Naive thymus-derived CD4-positive, alpha-beta T cell (primary cell): Measurements from ENCODE around the gene STUM. TPM values are rescaled to one million over a fixed set of nuclear protein-coding genes. Genes with fewer than 3 reads are reported as not detected.
A peak's percentile ranks its signal among the peaks of the same experiment; 100 is the strongest.
"Not testable (repeated sequence)": the region's sequence is repeated elsewhere in the genome, so short reads cannot be mapped to it uniquely, and the experiment has no call there.

Experiments
- ATAC-seq: fragments of 150-1000 bp; cut with Tn5 transposase; 2 replicates; pipeline ENCODE4 v1.10.0; 2021; ENCODE audit warnings: mild to moderate bottlenecking, moderate library complexity
- CTCF ChIA-PET: fragments of 350-600 bp; sonication (Branson Sonifier 250); formaldehyde crosslinking; loops from one replicate; lab custom pipeline; 2021; ENCODE audit warnings: antibody characterized with exemption; lab: Charles Lee
- POLR2A ChIA-PET: fragments of 350-600 bp; sonication (Branson Sonifier 250); formaldehyde crosslinking; loops from one replicate; lab custom pipeline; 2021; ENCODE audit warnings: antibody characterized with exemption, inconsistent platforms; lab: Charles Lee
- DNase-seq, 9 donors: peaks; one replicate each; pipeline versions ENCODE4 v3.0.0 to v3.0.0-alpha.2; 2020 to 2022; ENCODE audit warnings: mixed read lengths in 1 of 9
- H3K27ac ChIP-seq: one replicate; pipeline ENCODE4 v1.7.0; 2013; ENCODE audit warnings: mild to moderate bottlenecking, low read depth, low read length, moderate library complexity
- H3K27me3 ChIP-seq, 2 donors: one replicate each; pipeline ENCODE4 v1.7.0; 2013; ENCODE audit warnings: low read length in 2 of 2, mild to moderate bottlenecking in 2 of 2, moderate library complexity in 2 of 2; ENCODE audit not compliant: control insufficient read depth in 2 of 2, insufficient read depth in 2 of 2
- H3K36me3 ChIP-seq, 3 experiments: 1 replicate in 2 of 3; 2 replicates in 1 of 3; pipeline ENCODE4 v1.7.0; 2013; ENCODE audit warnings: low read length in 3 of 3, mild to moderate bottlenecking in 3 of 3, moderate library complexity in 1 of 3; ENCODE audit not compliant: insufficient read depth in 3 of 3, control insufficient read depth in 2 of 3
- H3K4me1 ChIP-seq, 2 donors: one replicate each; pipeline ENCODE4 v1.7.0; 2013; ENCODE audit warnings: low read length in 2 of 2, mild to moderate bottlenecking in 2 of 2, moderate library complexity in 1 of 2; ENCODE audit not compliant: control insufficient read depth in 2 of 2, insufficient read depth in 2 of 2
- H3K4me3 ChIP-seq: 2 replicates; pipeline ENCODE4 v1.7.0; 2013; ENCODE audit warnings: mild to moderate bottlenecking, low read length
- H3K9me3 ChIP-seq, 3 experiments: 1 replicate in 2 of 3; 2 replicates in 1 of 3; pipeline ENCODE4 v1.7.0; 2013; ENCODE audit warnings: low read length in 3 of 3; ENCODE audit not compliant: control insufficient read depth in 2 of 3
- H3K27ac Mint-ChIP-seq, 9 donors: one replicate each; pipeline ENCODE4 v1.8.0; 2020 to 2022; ENCODE audit warnings: mixed read lengths in 9 of 9, mild to moderate bottlenecking in 8 of 9, moderate library complexity in 5 of 9, inconsistent platforms in 2 of 9
- H3K27me3 Mint-ChIP-seq, 5 donors: one replicate each; pipeline ENCODE4 v1.8.0; 2021 to 2022; ENCODE audit warnings: mixed read lengths in 5 of 5, mild to moderate bottlenecking in 1 of 5
- H3K36me3 Mint-ChIP-seq, 5 donors: one replicate each; pipeline ENCODE4 v1.8.0; 2020 to 2022; ENCODE audit warnings: mixed read lengths in 5 of 5, mild to moderate bottlenecking in 3 of 5, inconsistent platforms in 1 of 5
- H3K4me1 Mint-ChIP-seq, 7 donors: one replicate each; pipeline ENCODE4 v1.8.0; 2020 to 2022; ENCODE audit warnings: mixed read lengths in 7 of 7, mild to moderate bottlenecking in 3 of 7, inconsistent platforms in 1 of 7
- H3K4me3 Mint-ChIP-seq, 10 donors: one replicate each; pipeline ENCODE4 v1.8.0; 2020 to 2022; ENCODE audit warnings: mild to moderate bottlenecking in 10 of 10, mixed read lengths in 10 of 10, moderate library complexity in 6 of 10, inconsistent platforms in 2 of 10
- H3K9me3 Mint-ChIP-seq, 11 donors: one replicate each; pipeline ENCODE4 v1.8.0; 2020 to 2022; ENCODE audit warnings: mixed read lengths in 11 of 11, mild to moderate bottlenecking in 4 of 11, inconsistent platforms in 1 of 11, moderate library complexity in 1 of 11
- intact Hi-C, 2 donors: fragments of 100-400 bp; cut with micrococcal nuclease; formaldehyde crosslinking; loops; one replicate each; pipeline ENCODE4 v1.15.1; 2023
- polyA plus RNA-seq, 2 donors: library from polyadenylated mRNA; unstranded; fragments of 300-500 nt; fragmentation: Illumina TruSeq; gene quantifications; one replicate each; pipeline ENCODE4 v1.2.3, GENCODE V29; 2021
- total RNA-seq, 6 experiments: library from RNA in 5 of 6; stranded (reverse) in 5 of 6; gene quantifications; 1 replicate in 5 of 6; 2 replicates in 1 of 6; pipeline ENCODE4 v1.2.3 and lab custom pipeline; 2021 to 2026

Gene STUM
- not detected for total RNA-seq
- not detected for polyA plus RNA-seq
- not detected for total RNA-seq (lab: John Stamatoyannopoulos, UW)

GRCh38 chr1:226548256-226549093 lies at the start of gene STUM:
Gene STUM, plus strand, starts transcription at chr1:226548764. Its CDS starts 141 bp downstream, at chr1:226548905.
- Mint-ChIP-seq H3K27me3 (peaks cover 40 to 83% (median 46%) of the 10 kb centered on the region in 5 donors), H3K27ac (no peak within 1 kb of the TSS), H3K9me3 (no peaks in the 10 kb centered on the region), H3K4me1 (peaks cover 0 to 19% (median 10%) of the 10 kb centered on the region in 7 donors), H3K36me3 (no peaks in the 10 kb centered on the region), H3K4me3 (peak within 1 kb of the TSS; percentile 34 to 89 (median 82))
- H3K4me1 ChIP-seq, result peaks cover 15 to 17% of the 10 kb centered on the region in 2 donors
- no peaks in the 10 kb centered on the region for H3K27me3 ChIP-seq
- ChIA-PET POLR2A (interaction anchor here (0.6 kb wide), 1 partner anchor 1938 kb away, joined by 3 read pairs; no protein-coding TSS in a partner anchor), CTCF (interaction anchor here (1.0 to 1.2 kb wide), 2 partner anchors 105 to 141 kb away, joined by 3 read pairs; partner anchors contain the start of gene PARP1)
- DNase-seq, result peak in 8 of 9 donors; percentile 4 to 34 (median 20)
- no peak within 1 kb of the TSS for H3K27ac ChIP-seq
- peak; percentile 61 for ATAC-seq
- H3K4me3 ChIP-seq, result peak within 1 kb of the TSS; percentile 50
- H3K9me3 ChIP-seq, result no peaks in the 10 kb centered on the region
- no peaks in the 10 kb centered on the region for H3K36me3 ChIP-seq
- intact Hi-C loops, result loop anchor here (5.0 kb wide), 4 partner anchors 79 to 279 kb away; partner anchors contain the start of gene PARP1 (in 1 of the 2)

DNA sequence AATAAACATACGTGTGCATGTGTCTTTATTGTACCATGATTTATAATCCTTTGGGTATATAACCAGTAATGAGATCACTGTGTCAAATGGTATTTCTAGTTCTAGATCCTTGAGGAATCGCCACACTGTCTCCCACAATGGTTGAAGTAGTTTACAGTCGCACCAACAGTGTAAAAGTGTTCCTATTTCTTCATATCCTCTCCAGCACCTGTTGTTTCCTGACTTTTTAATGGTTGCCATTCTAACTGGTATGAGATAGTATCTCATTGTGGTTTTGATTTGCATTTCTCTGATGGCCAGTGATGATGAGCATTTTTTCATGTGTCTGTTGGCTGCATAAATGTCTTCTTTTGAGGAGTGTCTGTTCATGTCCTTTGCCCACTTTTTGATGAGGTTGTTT lies 48.9 kb upstream of the STUM start:
- ATAC-seq, H3K36me3 ChIP-seq, H3K4me1 Mint-ChIP-seq, H3K4me1 ChIP-seq, H3K9me3 ChIP-seq, H3K4me3 Mint-ChIP-seq, DNase-seq, H3K9me3 Mint-ChIP-seq, H3K27ac ChIP-seq, H3K36me3 Mint-ChIP-seq, POLR2A ChIA-PET, intact Hi-C loops, H3K4me3 ChIP-seq, H3K27ac Mint-ChIP-seq, CTCF ChIA-PET, H3K27me3 ChIP-seq: not testable (repeated sequence)
- H3K27me3 Mint-ChIP-seq, result peaks cover 0 to 48% (median 5%) of the 10 kb centered on the region in 5 donors

DNA sequence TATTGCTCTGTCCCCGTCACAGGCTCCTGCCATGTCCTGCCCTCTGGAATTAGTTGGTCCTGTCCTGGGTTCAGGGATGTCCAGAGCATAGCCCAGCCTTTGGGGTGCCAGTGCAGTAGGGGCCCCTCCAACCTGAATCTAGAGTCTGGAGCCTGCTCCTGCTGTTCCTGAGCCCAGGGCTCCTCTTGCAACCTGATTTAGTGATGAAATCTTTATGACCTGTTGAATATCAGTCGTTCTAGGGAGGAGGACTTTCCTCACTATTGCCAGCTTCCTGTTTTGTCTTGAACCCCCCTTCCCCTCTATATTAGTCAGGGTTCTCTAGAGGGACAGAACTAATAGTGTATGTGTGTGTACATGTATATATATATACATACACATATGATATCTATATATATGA lies 42.5 kb upstream of the STUM start:
- Histone ChIP-seq H3K27ac (no peak overlapping the region), H3K27me3 (no peaks in the 10 kb centered on the region), H3K4me3 (no peak overlapping the region), H3K9me3 (no peaks in the 10 kb centered on the region), H3K36me3 (no peaks in the 10 kb centered on the region), H3K4me1 (no peaks in the 10 kb centered on the region)
- CTCF ChIA-PET, result no interaction called here
- ATAC-seq (no peak), DNase-seq (no peak)
- no peak overlapping the region for H3K4me3 Mint-ChIP-seq
- POLR2A ChIA-PET, result no interaction called here
- H3K27ac Mint-ChIP-seq, result no peak overlapping the region
- H3K27me3 Mint-ChIP-seq, result peaks cover 23 to 63% (median 28%) of the 10 kb centered on the region in 5 donors
- intact Hi-C loops, result no loop called here
- peaks cover 0 to 2% (median 0%) of the 10 kb centered on the region in 11 donors for H3K9me3 Mint-ChIP-seq
- peaks cover 0 to 4% (median 0%) of the 10 kb centered on the region in 5 donors for H3K36me3 Mint-ChIP-seq
- H3K4me1 Mint-ChIP-seq, result no peaks in the 10 kb centered on the region

DNA sequence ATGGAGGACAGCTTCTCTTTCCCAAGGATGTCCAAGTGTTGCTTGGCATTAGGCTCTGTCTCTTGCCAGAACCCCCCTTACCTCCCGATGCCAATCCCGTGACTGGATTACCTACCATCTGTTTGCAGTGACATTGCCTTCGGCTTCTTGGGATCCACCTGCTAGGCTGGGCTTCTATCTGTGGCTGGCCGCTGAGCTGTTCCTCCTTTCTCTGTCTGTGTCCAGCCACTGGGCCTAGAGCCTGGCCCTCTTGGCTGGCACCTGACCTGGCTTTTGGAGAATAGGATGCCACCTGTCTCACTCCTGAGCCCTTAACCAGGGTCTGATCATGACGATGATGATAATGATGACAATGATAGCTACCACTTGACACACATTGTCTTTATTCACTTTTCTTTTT lies 41.6 kb upstream of the STUM start:
- no peak for ATAC-seq
- ChIA-PET POLR2A (interaction anchor here (0.5 kb wide), 1 partner anchor 167 kb away, joined by 3 read pairs; no protein-coding TSS in a partner anchor), CTCF (no interaction called here)
- no peak overlapping the region for H3K4me3 ChIP-seq
- Mint-ChIP-seq H3K36me3 (peaks cover 0 to 4% (median 0%) of the 10 kb centered on the region in 5 donors), H3K27me3 (peaks cover 23 to 62% (median 31%) of the 10 kb centered on the region in 5 donors), H3K4me1 (peaks cover 0 to 2% (median 0%) of the 10 kb centered on the region in 7 donors), H3K9me3 (peaks cover 0 to 2% (median 0%) of the 10 kb centered on the region in 11 donors), H3K27ac (no peak overlapping the region), H3K4me3 (no peak overlapping the region)
- no peaks in the 10 kb centered on the region for H3K4me1 ChIP-seq
- H3K36me3 ChIP-seq, result no peaks in the 10 kb centered on the region
- H3K9me3 ChIP-seq, result no peaks in the 10 kb centered on the region
- DNase-seq, result no peak
- no peak overlapping the region for H3K27ac ChIP-seq
- no peaks in the 10 kb centered on the region for H3K27me3 ChIP-seq
- intact Hi-C loops, result no loop called here

GRCh38 chr1:226510453-226510852 lies 38.1 kb upstream of the STUM start:
- Mint-ChIP-seq H3K27me3 (peaks cover 20 to 35% (median 27%) of the 10 kb centered on the region in 5 donors), H3K27ac (no peak overlapping the region), H3K4me3 (no peak overlapping the region), H3K36me3 (peaks cover 0 to 4% (median 0%) of the 10 kb centered on the region in 5 donors), H3K9me3 (peaks cover 0 to 2% (median 0%) of the 10 kb centered on the region in 11 donors), H3K4me1 (peaks cover 0 to 2% (median 0%) of the 10 kb centered on the region in 7 donors)
- no peak overlapping the region for H3K27ac ChIP-seq
- DNase-seq, result no peak
- ATAC-seq, result no peak
- ChIA-PET POLR2A (no interaction called here), CTCF (no interaction called here)
- H3K4me1 ChIP-seq, result no peaks in the 10 kb centered on the region
- no peak overlapping the region for H3K4me3 ChIP-seq
- intact Hi-C loops, result no loop called here
- no peaks in the 10 kb centered on the region for H3K27me3 ChIP-seq
- H3K9me3 ChIP-seq, result no peaks in the 10 kb centered on the region
- no peaks in the 10 kb centered on the region for H3K36me3 ChIP-seq

DNA sequence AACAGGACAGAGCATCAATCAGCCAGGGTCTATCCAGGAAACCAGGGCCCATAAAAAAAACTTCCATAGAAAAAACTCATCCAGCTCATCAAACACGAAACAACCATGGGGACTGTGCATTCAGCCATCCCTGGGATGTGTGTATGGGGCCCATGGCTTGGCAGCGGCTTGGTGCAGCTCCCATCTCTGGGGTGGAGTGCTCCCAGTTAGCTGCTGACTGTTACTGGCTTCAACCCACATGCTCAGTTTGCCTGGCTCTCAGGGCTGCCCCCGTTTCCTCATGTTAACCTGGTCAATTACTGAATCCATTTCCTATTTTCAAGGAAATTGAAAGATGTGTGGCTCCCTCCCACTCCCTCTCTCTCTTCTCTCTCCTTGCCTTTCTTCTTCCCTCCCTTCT lies 37.3 kb upstream of the STUM start:
- Histone ChIP-seq H3K36me3 (no peaks in the 10 kb centered on the region), H3K27me3 (no peaks in the 10 kb centered on the region), H3K27ac (no peak overlapping the region), H3K4me3 (no peak overlapping the region), H3K4me1 (no peaks in the 10 kb centered on the region), H3K9me3 (no peaks in the 10 kb centered on the region)
- Mint-ChIP-seq H3K27me3 (peaks cover 20 to 33% (median 25%) of the 10 kb centered on the region in 5 donors), H3K9me3 (peaks cover 0 to 2% (median 0%) of the 10 kb centered on the region in 11 donors), H3K4me3 (no peak overlapping the region), H3K4me1 (peaks cover 0 to 2% (median 0%) of the 10 kb centered on the region in 7 donors), H3K36me3 (peaks cover 0 to 4% (median 0%) of the 10 kb centered on the region in 5 donors), H3K27ac (no peak overlapping the region)
- no peak for ATAC-seq
- intact Hi-C loops, result no loop called here
- CTCF ChIA-PET, result no interaction called here
- POLR2A ChIA-PET, result no interaction called here
- DNase-seq, result no peak
